Brain microvascular endothelial cell (primary cell): ENCODE measurements around the gene OVOL2.
A peak's percentile ranks its signal among the peaks of the same experiment; 100 is the strongest.

Experiments
- DNase-seq: peaks from one replicate; pipeline ENCODE4 v3.0.0-alpha.2; 2020
- H3K27ac ChIP-seq: fragments of 250-450 bp; sonication (Bioruptor Pico); 2 replicates; pipeline ENCODE4 v1.5.1; 2020; ENCODE audit warnings: mild to moderate bottlenecking, moderate library complexity
- H3K27me3 ChIP-seq: fragments of 250-450 bp; sonication (Bioruptor Pico); replicated peaks from 2 replicates; pipeline ENCODE4 v1.5.1; 2020; ENCODE audit warnings: mild to moderate bottlenecking
- H3K36me3 ChIP-seq: fragments of 250-450 bp; sonication (Bioruptor Pico); replicated peaks from 2 replicates; pipeline ENCODE4 v1.5.1; 2020; ENCODE audit warnings: mild to moderate bottlenecking
- H3K4me3 ChIP-seq: 2 replicates; pipeline ENCODE4 v1.5.1; 2011; ENCODE audit warnings: low read depth, mild to moderate bottlenecking, control low read depth, low read length, moderate library complexity
- in situ Hi-C: cut with HindIII; loops from 2 replicates; pipeline ENCODE4 v1.10.0; 2017; ENCODE audit warnings: low sequenced_read_pairs, low pct_ligation_motif_present
- TF ChIP-seq, protein P1 (sequence below): IDR thresholded peaks from 2 replicates; pipeline ENCODE4 v1.5.1; 2011; ENCODE audit warnings: low read depth, mild to moderate bottlenecking, moderate library complexity, low read length, control low read depth, inconsistent platforms; ENCODE audit errors: missing control alignments

Gene OVOL2

DNA sequence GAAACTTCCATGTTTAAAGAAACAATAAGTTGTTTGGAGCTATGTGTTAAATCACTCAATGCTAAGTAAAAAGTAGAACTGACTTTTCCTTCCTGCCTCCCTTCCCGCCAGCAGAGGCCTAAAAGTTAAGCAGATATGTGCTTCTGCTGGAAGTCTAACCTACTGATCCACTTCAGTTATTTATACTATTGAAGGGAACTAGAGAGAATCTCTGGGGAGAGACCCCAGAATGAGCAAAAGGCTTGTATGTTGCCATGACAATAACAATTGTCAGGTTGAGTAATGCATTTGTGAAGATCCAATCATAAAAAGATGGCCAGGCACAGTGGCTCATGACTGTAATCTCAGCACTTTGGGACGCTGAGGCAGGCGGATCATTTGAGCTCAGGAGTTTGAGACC lies 64.2 kb downstream of the OVOL2 start:
- Histone ChIP-seq H3K4me3 (no peak overlapping the region), H3K36me3 (no peaks in the 10 kb centered on the region), H3K27ac (no peak overlapping the region), H3K27me3 (no peaks in the 10 kb centered on the region)
- in situ Hi-C loops = no loop called here
- no peak for DNase-seq
- TF ChIP-seq, protein P1, sequence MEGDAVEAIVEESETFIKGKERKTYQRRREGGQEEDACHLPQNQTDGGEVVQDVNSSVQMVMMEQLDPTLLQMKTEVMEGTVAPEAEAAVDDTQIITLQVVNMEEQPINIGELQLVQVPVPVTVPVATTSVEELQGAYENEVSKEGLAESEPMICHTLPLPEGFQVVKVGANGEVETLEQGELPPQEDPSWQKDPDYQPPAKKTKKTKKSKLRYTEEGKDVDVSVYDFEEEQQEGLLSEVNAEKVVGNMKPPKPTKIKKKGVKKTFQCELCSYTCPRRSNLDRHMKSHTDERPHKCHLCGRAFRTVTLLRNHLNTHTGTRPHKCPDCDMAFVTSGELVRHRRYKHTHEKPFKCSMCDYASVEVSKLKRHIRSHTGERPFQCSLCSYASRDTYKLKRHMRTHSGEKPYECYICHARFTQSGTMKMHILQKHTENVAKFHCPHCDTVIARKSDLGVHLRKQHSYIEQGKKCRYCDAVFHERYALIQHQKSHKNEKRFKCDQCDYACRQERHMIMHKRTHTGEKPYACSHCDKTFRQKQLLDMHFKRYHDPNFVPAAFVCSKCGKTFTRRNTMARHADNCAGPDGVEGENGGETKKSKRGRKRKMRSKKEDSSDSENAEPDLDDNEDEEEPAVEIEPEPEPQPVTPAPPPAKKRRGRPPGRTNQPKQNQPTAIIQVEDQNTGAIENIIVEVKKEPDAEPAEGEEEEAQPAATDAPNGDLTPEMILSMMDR = no peak

GRCh38 chr20:17992847-17993513 lies 64.7 kb downstream of the OVOL2 start:
- no peak overlapping the region for H3K4me3 ChIP-seq
- in situ Hi-C loops = no loop called here
- no peak for DNase-seq
- no peaks in the 10 kb centered on the region for H3K36me3 ChIP-seq
- no peak overlapping the region for H3K27ac ChIP-seq
- H3K27me3 ChIP-seq = no peaks in the 10 kb centered on the region
- TF ChIP-seq, protein P1 = no peak

DNA sequence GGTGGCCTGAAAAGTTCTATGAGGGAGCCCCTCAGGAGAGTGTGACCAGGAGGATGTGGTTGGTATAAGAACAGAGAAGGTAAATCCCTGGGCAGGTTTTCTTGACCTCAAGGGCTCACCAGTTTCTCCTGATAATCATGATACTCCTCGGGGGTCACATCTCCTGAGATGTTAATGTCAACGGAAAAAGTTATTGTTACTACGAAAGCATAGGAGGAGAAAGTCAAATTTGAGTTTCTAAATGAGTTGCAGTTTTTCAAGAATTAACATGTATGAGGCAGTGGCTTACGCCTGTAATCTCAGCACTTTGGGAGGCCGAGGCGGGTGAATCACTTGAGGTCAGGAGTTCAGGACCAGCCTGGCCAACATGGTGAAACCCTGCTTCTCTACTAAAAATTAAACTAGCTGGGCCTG lies 65.5 kb downstream of the OVOL2 start:
- TF ChIP-seq, protein P1 = no peak
- DNase-seq = peak; percentile 18

GRCh38 chr20:17990278-17990972 lies 67.3 kb downstream of the OVOL2 start:
- H3K27ac ChIP-seq = no peak overlapping the region
- no peaks in the 10 kb centered on the region for H3K36me3 ChIP-seq
- H3K27me3 ChIP-seq = no peaks in the 10 kb centered on the region
- no peak for DNase-seq
- in situ Hi-C loops = no loop called here
- TF ChIP-seq, protein P1 = no peak
- no peak overlapping the region for H3K4me3 ChIP-seq

More for the DNA sequence above, 65.5 kb downstream of the OVOL2 start:
- no peak overlapping the region for H3K4me3 ChIP-seq
- no peak overlapping the region for H3K27ac ChIP-seq
- H3K27me3 ChIP-seq = no peaks in the 10 kb centered on the region
- H3K36me3 ChIP-seq = no peaks in the 10 kb centered on the region
- in situ Hi-C loops = no loop called here

GRCh38 chr20:17987988-17988387 lies 69.7 kb downstream of the OVOL2 start:
- TF ChIP-seq, protein P1 = no peak
- no peaks in the 10 kb centered on the region for H3K36me3 ChIP-seq
- no peaks in the 10 kb centered on the region for H3K27me3 ChIP-seq
- DNase-seq = no peak
- no peak overlapping the region for H3K4me3 ChIP-seq
- in situ Hi-C loops = no loop called here
- H3K27ac ChIP-seq = no peak overlapping the region
